GM23248 (cell line): ENCODE results near the gene IRF9.

ENCODE experiments used
- EZH2 ChIP-seq: fragments of 200-600 bp; sonication (generic); IDR thresholded peaks from 2 replicates; pipeline ENCODE4 v1.6.1; 2018; ENCODE audit warnings: antibody characterized with exemption, mild to moderate bottlenecking; ENCODE audit not compliant: insufficient read depth, poor library complexity, severe bottlenecking
- EZH2phosphoT487 ChIP-seq: fragments of 200-600 bp; sonication (generic); IDR thresholded peaks from 2 replicates; pipeline ENCODE4 v1.6.1; 2018; ENCODE audit warnings: antibody characterized with exemption, moderate library complexity, mild to moderate bottlenecking, low read depth; ENCODE audit not compliant: insufficient read depth

DNA sequence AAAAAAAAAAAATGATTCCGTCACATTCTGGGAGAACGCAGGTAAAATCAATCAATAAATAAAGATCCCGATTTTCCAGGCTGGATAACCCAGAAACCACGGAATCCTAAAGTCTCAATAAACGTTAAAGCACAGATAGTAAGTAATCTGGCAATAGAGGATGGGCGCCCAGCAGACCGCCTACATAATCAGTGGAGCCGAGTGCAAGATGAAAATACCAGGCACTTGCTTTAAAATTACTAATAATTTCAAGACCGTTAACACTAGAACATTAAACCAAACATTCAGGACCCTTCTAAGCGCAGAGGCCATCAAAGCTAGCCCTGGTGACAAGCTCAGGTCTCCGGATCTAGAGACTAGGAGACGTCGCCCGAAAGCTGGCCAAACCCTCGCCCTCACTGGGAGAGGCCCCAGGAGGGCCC, 47.7 kb upstream of the IRF9 start:
- TF ChIP-seq EZH2 (no peak), EZH2phosphoT487 (no peak)
